ENCODE results near the gene ALS2CL.

Gene ALS2CL

DNA sequence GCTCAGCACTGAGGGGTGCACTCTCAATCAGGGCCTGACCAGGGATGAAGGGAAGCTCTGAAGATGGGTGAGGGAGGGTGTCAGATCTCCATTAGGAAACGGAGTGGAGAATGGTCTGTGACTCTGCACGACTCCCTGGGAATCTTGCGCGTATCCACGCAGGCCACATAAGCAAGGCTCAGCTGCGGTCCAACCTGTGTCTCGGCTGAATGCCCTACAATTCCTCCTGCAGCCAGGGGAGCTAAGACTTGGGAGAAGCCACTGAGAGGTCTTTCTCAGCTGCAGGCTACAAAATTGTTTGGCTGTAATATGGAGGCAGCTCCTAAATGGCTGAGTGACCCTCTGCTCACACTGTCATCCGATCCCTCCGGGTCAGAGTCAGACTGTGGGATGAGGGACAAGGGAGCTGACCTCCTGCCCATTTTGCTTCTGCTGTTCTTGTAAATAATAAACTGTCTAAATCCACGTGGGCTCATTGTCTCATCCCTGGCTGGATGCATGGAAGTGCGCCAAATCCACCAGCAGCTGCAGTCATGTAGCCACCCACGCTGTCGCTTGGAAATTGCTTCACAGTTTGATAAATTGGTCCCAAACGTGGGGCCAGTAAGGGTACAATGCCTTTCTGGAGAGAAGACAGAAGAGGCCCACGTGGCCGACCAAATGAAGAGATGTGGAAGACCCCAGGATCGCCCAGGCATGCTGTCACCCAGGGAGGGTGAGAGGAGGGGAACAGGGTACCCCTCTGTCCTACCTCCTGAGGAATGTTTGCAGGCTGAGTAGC is 30.5 kb downstream of the ALS2CL start:
- DNase-seq = no peak

GRCh38 chr3:46661776-46662766 is 31.4 kb downstream of the ALS2CL start:
- no peak for DNase-seq

DNA sequence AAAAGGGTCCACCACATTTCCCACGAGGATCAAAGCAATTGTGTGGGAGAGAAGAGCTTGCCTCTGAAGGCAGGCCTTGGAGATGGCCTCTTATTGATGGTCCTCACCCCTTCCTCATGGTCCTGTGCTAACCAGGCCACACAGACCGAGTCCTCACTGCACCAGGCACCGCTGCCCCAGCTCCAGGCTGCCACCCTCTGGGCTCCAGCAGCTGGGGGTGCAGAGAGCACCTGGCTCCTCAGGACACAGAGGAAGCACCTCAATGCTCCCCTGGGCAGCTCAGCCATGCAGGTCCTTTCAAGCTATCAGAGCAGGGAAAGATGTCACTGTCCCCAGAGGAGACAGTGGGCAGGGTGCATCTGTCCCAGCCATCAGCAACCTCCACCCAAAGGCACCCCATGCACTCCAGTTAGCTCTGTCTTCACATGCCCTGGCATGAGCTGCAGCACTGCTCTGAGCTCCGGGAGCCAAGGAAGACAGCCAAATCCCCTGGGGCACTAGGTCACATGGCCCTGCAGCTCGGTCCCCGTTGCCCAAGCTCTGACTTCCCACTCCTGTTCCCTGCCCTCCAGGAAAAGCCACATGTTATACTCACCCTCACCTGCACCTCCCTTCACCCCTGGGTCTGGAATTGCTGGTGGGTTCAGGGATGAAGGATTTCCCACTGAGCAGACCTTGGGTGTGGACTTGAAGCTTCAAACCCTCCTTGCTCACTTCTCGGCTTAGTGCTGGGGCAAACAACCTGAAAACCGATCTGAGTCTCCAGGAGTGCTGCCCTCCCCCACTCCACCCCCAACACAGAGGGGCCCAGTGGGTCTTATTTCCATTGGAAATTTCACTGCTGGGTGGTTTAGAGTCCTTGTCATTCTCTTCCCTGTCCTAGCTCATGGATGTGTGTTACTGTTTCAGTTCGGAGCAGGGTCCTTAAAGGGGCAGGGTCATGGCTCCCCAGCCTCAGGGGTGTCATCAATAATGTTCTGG is 32.6 kb downstream of the ALS2CL start:
- DNase-seq = no peak

DNA sequence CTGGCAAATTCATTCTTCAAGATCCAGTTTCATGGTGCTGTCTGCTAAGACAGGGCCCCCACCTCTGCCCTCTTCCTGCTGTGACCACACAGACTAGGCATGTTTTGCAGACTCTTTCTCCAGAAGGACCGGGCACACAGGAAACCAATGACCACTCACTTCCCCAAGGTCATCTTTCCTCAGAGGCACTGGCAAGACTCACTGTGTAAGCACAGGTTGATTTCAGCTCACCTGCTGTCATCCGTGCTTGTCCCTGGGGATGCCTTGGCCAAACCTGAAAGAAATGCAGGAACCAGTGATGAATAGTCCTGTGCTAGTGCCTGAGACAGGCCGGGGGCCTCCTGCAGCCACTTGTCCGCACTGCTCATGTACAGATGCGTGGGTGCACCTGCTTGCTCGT is 33.5 kb downstream of the ALS2CL start:
- DNase-seq = no peak

- no peak for DNase-seq
Observed at GRCh38 chr3:46659285-46659684, 34.2 kb downstream of the ALS2CL start.

- no peak for DNase-seq
Observed at GRCh38 chr3:46656778-46657556, 36.5 kb downstream of the ALS2CL start.

GRCh38 chr3:46655271-46655670 is 38.2 kb downstream of the ALS2CL start:
- no peak for DNase-seq

- DNase-seq = no peak
Observed at GRCh38 chr3:46651084-46651483, 42.4 kb downstream of the ALS2CL start.

- DNase-seq = no peak
Observed at GRCh38 chr3:46649436-46649835, 44.0 kb downstream of the ALS2CL start.

GRCh38 chr3:46648096-46648495 is 45.4 kb downstream of the ALS2CL start:
- DNase-seq = no peak

DNA sequence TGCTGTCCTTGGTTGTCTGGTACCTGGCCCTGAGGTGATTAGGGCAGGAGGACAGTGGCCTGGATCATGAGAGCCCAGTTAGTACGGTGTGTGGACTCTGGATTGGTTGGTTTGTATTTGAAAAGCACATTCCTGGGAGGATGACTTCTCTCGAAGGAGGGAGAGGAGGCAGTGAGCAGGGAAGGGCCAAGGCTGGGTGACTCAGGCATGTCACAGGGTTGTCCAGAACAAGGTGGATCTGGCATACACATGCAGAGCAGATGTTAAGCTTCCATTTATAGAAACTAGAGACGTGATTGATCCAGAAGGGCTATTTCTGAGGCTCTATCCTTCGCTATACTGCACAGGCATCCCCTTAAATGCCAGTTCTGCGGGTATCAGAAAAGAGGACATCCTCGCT is 46.8 kb downstream of the ALS2CL start:
- no peak for DNase-seq

DNA sequence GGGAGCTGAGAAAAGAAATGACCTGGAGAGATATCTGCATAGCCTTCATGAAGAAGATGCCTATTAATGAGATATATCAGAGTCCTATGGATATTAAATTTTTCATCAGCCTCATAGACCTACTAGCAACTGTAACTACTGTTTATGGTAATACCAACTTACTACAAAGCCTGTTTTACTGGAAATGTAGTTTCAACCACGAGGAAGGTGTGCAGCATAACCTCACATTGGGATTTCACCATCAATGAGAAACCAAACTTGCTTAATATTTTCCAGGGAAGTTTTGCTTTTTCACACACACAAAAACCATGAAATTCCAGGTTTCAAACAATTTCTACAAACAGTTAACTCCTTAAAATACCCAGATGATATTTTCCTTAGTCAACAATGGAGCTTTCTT is 49.8 kb downstream of the ALS2CL start:
- no peak for DNase-seq

- DNase-seq = no peak
Observed at GRCh38 chr3:46642971-46643370, 50.5 kb downstream of the ALS2CL start.

GRCh38 chr3:46640927-46641326 is 52.6 kb downstream of the ALS2CL start:
- no peak for DNase-seq

GRCh38 chr3:46639221-46639620 is 54.3 kb downstream of the ALS2CL start:
- DNase-seq = no peak

DNA sequence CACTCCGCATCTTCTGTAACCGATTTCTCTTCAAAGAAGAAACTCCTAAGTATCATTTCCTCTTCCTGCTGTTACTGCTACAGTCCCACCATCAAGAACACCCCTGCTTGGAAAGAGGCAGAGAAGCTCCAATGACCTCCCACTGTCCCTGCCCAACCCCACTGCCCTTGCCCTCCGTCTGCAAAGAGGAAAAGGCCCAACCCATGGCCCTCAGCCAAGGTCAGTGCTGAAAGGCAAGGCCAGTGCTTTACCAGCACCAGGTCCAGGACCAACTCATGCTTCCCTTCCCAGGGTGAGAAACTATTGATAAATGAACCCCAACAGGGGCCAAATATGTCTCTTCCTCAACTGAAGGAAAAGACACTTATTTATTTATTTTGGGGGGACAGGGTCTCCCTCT is 58.6 kb downstream of the ALS2CL start:
- DNase-seq = no peak

- DNase-seq = no peak
Observed at GRCh38 chr3:46632792-46633191, 60.7 kb downstream of the ALS2CL start.

DNA sequence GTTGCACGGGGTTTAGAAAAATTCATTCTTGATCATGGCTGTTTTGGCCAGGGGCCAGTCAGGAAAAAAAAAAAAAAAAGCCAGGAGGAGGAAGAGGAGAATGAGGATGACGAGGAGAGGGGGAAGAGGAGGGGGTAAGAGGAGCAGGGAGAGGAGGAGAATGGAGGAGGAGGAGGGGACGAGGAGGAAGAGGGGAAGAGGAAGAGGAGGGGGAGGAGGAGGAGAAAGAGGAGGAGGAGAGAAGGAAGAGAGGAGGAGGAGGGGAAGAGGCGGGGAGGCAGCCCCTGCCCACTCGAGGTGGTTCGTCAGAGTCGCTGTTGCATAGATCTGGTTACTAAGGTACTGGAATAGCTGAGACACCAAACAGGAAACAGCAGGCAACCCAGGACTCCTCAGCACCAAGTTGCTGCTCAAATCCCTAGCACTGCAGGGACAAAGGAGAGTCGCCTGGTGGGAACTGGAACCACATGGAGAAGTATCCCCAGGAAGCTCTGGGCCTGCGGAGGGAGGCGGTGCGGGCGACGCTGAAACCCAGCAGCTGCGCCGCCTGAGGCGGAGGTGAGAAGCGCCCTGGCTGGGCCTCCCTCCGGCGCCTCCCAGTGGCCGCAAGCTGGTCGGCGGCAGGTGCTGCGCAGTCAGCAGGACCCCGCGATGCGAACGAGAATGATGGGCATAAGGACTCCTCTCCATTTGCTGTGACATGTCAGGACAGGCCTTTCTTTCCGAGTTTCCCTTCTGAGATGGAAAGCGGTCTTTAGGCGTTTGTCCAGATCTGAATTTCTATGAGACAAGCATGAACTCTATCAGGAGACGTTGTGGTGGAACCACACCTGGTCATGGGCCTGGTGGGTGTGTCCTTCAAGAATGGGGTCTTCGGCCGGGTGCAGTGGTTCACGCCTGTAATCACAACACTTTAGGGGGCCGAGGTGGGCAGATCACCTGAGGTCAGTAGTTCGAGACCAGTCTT is 63.6 kb downstream of the ALS2CL start:
- DNase-seq = peak; percentile 78

DNA sequence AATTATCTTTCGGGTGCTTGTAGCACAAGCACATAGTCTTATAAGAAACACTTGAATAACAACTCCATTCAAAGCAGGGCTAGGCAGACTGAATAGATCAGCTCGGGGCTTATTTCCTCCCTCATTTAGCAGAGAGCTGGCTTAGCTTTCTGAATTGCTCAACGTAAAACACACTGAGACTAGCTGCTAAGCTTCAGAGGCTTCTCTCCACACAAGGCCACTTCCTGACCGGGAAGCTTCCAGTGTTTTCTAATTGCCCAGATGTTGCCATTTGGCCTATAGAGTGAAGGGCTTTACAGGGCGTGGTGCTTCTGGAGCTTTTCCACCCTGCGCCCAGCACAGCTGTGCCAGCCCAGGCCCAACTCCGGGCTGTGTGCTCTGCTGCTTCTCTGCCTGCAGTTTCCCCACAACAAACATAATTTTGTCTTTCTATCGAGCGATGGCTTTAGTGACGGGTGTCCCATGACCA is 64.5 kb downstream of the ALS2CL start:
- no peak for DNase-seq

DNA sequence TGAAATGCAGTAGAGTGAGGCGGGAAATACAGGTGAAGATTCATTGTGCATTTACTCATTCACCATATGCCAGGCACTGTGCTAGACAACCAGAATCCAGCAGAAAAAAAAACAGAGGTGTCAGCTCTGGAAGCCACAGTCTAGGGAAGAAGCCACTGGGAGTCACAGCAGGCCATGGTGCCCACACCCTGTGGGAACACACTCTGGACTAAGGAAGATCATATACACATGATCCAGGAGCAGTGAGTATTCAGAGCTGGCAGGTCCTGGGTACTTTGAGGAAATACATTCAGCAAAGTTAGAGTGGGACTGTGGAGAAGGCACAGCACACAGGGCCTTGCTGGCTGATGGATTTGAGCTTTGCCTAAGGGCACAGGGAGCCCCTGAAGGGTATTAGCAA is 66.4 kb downstream of the ALS2CL start:
- no peak for DNase-seq

- DNase-seq = no peak
Observed at GRCh38 chr3:46626039-46626438, 67.4 kb downstream of the ALS2CL start.
